OCI-LY1 (cell line): ENCODE results near the gene DHX9.

Experiments
- H2AFZ ChIP-seq: fragments of 200-600 bp; sonication (generic), shearing (Covaris generic); 2 replicates; pipeline ENCODE4 v1.6.0; 2014; ENCODE audit warnings: antibody characterized with exemption, mild to moderate bottlenecking, low read length
- H3F3A ChIP-seq: fragments of 200-600 bp; sonication (generic), shearing (Covaris generic); 2 replicates; pipeline ENCODE4 v1.6.0; 2014; ENCODE audit warnings: mild to moderate bottlenecking, antibody characterized with exemption, low read length, moderate library complexity; ENCODE audit not compliant: insufficient read depth
- H3K27ac ChIP-seq: fragments of 200-600 bp; sonication (generic); 2 replicates; pipeline ENCODE4 v1.5.1; 2014; ENCODE audit warnings: low read length, mixed run types, mild to moderate bottlenecking, low read depth; ENCODE audit not compliant: poor library complexity, severe bottlenecking
- H3K27me3 ChIP-seq: fragments of 200-600 bp; sonication (generic); 2 replicates; pipeline ENCODE4 v1.6.0; 2014; ENCODE audit warnings: antibody characterized with exemption, mild to moderate bottlenecking, low read length, moderate library complexity; ENCODE audit not compliant: insufficient read depth
- H3K36me3 ChIP-seq: fragments of 200-600 bp; sonication (generic); 2 replicates; pipeline ENCODE4 v1.6.1; 2014; ENCODE audit warnings: mild to moderate bottlenecking, antibody characterized with exemption, low read length, moderate library complexity, mixed read lengths; ENCODE audit not compliant: insufficient read depth
- H3K4me1 ChIP-seq: fragments of 200-600 bp; sonication (generic); 2 replicates; pipeline ENCODE4 v1.5.1; 2014; ENCODE audit warnings: mild to moderate bottlenecking, low read length, moderate library complexity; ENCODE audit not compliant: insufficient read depth, severe bottlenecking
- H3K4me2 ChIP-seq: fragments of 200-600 bp; sonication (generic), shearing (Covaris generic); 2 replicates; pipeline ENCODE4 v1.6.1; 2014; ENCODE audit warnings: low read length
- H3K4me3 ChIP-seq: fragments of 200-600 bp; sonication (generic); 2 replicates; pipeline ENCODE4 v1.5.1; 2014; ENCODE audit warnings: low read length, low read depth, mild to moderate bottlenecking, mixed read lengths; ENCODE audit not compliant: poor library complexity, severe bottlenecking
- H3K79me2 ChIP-seq: fragments of 200-600 bp; shearing (Covaris generic); 2 replicates; pipeline ENCODE4 v1.6.1; 2016; ENCODE audit warnings: mixed run types, low read length, mixed read lengths; ENCODE audit not compliant: insufficient read depth
- H3K9ac ChIP-seq: fragments of 200-600 bp; sonication (generic), shearing (Covaris generic); 2 replicates; pipeline ENCODE4 v1.6.1; 2014; ENCODE audit warnings: mild to moderate bottlenecking, low read length, mixed read lengths
- H3K9me2 ChIP-seq: fragments of 200-600 bp; sonication (generic), shearing (Covaris generic); 2 replicates; pipeline ENCODE4 v1.6.1; 2014; ENCODE audit warnings: low read depth, mild to moderate bottlenecking, low read length, mixed read lengths
- H3K9me3 ChIP-seq: fragments of 200-600 bp; shearing (Covaris generic); 2 replicates; pipeline ENCODE4 v1.6.1; 2014; ENCODE audit warnings: low read length, mixed read lengths
- H4K20me1 ChIP-seq: fragments of 200-600 bp; sonication (generic), shearing (Covaris generic); 2 replicates; pipeline ENCODE4 v1.6.0; 2016; ENCODE audit warnings: mild to moderate bottlenecking, low read length; ENCODE audit not compliant: insufficient read depth
- CTCF ChIP-seq: fragments of 200-600 bp; sonication (generic), shearing (Covaris generic); IDR thresholded peaks from 2 replicates; pipeline ENCODE4 v1.5.1; 2017; ENCODE audit warnings: mild to moderate bottlenecking, antibody characterized with exemption, low read length, moderate library complexity, mixed read lengths
- EZH2 ChIP-seq: fragments of 200-600 bp; sonication (generic), shearing (Covaris generic); IDR thresholded peaks from 2 replicates; pipeline ENCODE4 v1.8.0; 2017; ENCODE audit warnings: borderline replicate concordance, mixed run types, mild to moderate bottlenecking, antibody characterized with exemption, low read length, moderate library complexity, mixed read lengths

Gene DHX9

GRCh38 chr1:182888736-182889531 lies 49.8 kb downstream of the DHX9 start:
- Histone ChIP-seq H3K9ac (no peak overlapping the region), H2AFZ (no peak overlapping the region), H4K20me1 (no peaks in the 10 kb centered on the region), H3K4me2 (no peak overlapping the region), H3K9me3 (no peaks in the 10 kb centered on the region), H3K27me3 (no peaks in the 10 kb centered on the region), H3K9me2 (no peaks in the 10 kb centered on the region), H3K4me1 (no peaks in the 10 kb centered on the region), H3K36me3 (peaks cover 56% of the 10 kb centered on the region), H3K4me3 (no peak overlapping the region), H3K79me2 (no peaks in the 10 kb centered on the region), H3K27ac (peak overlapping the region; percentile 21), H3F3A (0 out of 2 replicates have a peak, but pooled peaks cover 3% of the 10 kb centered on the region)
- TF ChIP-seq EZH2 = no peak
- TF ChIP-seq CTCF = no peak

GRCh38 chr1:182889997-182890396 lies 50.9 kb downstream of the DHX9 start:
- H3F3A ChIP-seq = 0 out of 2 replicates have a peak, but pooled peaks cover 3% of the 10 kb centered on the region
- H3K4me2 ChIP-seq = no peak overlapping the region

GRCh38 chr1:182890927-182891610 lies 51.9 kb downstream of the DHX9 start:
- Histone ChIP-seq H4K20me1 (no peaks in the 10 kb centered on the region), H3K9me2 (no peaks in the 10 kb centered on the region), H3K4me3 (no peak overlapping the region), H3K79me2 (no peaks in the 10 kb centered on the region), H3F3A (0 out of 2 replicates have a peak, but pooled peaks cover 3% of the 10 kb centered on the region), H3K9me3 (no peaks in the 10 kb centered on the region), H3K27ac (no peak overlapping the region), H3K4me2 (no peak overlapping the region), H3K36me3 (peaks cover 36% of the 10 kb centered on the region), H3K27me3 (no peaks in the 10 kb centered on the region), H3K9ac (no peak overlapping the region), H3K4me1 (no peaks in the 10 kb centered on the region), H2AFZ (no peak overlapping the region)
- TF ChIP-seq EZH2 (no peak), CTCF (no peak)

More at GRCh38 chr1:182889997-182890396, 50.9 kb downstream of the DHX9 start:
- H3K36me3 ChIP-seq = peaks cover 45% of the 10 kb centered on the region
- no peaks in the 10 kb centered on the region for H3K9me3 ChIP-seq
- H3K9me2 ChIP-seq = no peaks in the 10 kb centered on the region
- H3K27me3 ChIP-seq = no peaks in the 10 kb centered on the region
- no peaks in the 10 kb centered on the region for H4K20me1 ChIP-seq
- H3K9ac ChIP-seq = no peak overlapping the region
- H2AFZ ChIP-seq = no peak overlapping the region
- H3K79me2 ChIP-seq = no peaks in the 10 kb centered on the region
- TF ChIP-seq CTCF (no peak), EZH2 (no peak)
- peak overlapping the region; percentile 21 for H3K27ac ChIP-seq
- no peak overlapping the region for H3K4me3 ChIP-seq
- H3K4me1 ChIP-seq = no peaks in the 10 kb centered on the region
